Measurements from ENCODE around the gene MTCL1.

- no peak for TF ChIP-seq POLR2A (IDR thresholded peaks at IDR 0.05)
- TF ChIP-seq POLR2AphosphoS5 (IDR thresholded peaks at IDR 0.05) = no peak
Measured at GRCh38 chr18:8662560-8663255, 42.6 kb upstream of the MTCL1 start.
